ENCODE results near the gene PRDM1.

Gene PRDM1

DNA sequence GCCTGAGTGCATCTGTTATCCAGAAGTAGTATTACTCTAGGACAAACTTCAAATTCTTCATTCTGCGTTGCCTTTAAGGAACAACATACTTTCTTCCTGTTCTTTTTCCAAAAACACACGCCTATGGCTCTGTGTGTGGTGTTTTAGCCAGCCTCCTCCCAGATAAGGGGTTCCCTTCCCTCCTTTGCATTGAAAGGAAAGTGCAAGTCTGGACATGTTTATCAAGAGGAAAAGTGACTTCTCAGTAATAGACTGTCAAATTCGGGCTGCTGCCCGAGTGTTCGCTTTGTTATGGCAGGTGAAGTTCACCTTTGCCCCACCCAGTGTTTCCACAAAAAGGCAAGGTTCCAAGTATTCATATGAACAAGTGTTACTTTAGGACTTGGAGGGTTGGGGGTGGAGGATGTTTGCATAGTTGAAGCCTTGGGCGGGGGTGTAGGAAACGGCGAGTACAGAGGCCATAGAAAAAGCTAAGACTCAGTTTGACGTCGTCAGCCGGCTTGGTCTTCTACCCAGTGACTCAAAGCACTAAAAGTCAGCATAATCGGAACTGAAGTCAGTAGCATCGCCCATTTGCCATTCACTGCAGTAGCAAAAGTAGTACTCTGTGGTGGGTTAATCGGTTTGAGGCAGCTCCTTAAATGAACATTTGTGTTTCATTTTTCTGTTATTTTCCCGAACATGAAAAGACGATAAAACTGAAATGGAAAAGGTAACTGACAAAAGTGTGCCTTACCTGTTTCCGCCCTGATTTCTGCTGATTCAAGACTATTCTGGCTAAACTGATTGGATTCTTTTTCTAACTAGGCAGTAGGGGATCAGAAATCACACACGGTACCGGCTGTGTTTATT, 12.5 kb downstream of the PRDM1 start:
- peak; percentile 70 for DNase-seq

DNA sequence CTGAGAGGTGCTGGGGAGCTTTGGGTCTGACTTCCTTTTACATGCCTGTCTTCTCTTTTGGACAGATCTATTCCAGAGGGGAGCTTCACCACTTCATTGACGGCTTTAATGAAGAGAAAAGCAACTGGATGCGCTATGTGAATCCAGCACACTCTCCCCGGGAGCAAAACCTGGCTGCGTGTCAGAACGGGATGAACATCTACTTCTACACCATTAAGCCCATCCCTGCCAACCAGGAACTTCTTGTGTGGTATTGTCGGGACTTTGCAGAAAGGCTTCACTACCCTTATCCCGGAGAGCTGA, 13.1 kb downstream of the PRDM1 start:
- no peak for DNase-seq

DNA sequence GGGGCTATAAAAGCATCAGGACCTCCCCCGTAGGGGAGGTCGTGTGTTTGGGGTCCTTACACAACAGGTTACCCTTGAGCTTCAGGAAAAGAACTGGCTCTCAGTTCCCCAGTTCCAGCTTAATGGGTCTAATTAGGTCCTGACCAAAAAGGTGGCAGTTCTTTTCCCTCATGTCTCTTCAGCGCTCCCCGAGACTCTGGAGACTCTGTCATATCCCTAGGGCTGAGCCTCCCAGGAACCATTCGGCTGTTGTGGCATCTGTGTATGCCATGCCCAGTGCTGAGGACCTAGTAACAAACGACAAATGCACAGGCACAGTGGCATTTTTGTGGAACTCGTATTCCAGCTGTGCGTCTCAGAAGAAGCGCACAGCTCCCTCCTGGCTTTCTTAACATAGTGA, 14.6 kb downstream of the PRDM1 start:
- no peak for DNase-seq

DNA sequence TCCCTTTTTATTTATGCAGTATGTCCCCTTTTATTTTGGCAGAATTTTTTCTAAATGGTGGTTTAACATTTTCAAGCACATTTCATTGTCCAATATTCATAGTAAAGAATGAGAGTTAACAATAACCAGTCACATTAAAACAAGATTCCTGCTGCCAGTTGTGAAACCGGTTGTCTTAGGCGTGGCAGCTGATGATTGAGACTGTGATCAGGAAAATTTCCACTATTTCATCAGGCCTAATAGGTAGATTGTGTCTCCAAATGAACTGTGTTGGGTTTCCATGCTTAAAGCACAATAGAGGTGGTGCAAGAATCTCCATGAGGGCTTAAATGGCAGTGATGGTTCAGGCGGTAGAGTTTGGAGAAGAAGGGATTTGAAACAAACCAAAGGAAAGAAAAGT, 15.3 kb downstream of the PRDM1 start:
- no peak for DNase-seq

DNA sequence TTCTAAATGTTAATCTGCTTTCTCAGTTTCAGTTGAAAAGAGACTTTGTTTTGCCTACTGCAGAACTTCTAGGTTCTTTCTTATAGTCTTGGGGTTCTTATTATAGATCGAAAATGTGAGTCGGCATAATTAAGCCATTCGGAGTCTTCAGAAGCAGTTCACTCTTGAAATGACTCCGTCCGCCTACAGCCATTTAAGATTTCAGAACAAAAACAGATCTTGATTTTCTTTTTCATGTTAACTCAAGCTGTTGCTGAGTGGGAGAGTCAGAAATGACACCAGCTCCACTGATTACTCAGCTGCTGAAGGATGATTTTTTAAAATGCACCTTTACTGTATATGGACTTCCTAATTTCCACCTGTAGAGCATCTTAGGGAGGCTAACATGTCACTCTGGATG, 15.9 kb downstream of the PRDM1 start:
- no peak for DNase-seq

DNA sequence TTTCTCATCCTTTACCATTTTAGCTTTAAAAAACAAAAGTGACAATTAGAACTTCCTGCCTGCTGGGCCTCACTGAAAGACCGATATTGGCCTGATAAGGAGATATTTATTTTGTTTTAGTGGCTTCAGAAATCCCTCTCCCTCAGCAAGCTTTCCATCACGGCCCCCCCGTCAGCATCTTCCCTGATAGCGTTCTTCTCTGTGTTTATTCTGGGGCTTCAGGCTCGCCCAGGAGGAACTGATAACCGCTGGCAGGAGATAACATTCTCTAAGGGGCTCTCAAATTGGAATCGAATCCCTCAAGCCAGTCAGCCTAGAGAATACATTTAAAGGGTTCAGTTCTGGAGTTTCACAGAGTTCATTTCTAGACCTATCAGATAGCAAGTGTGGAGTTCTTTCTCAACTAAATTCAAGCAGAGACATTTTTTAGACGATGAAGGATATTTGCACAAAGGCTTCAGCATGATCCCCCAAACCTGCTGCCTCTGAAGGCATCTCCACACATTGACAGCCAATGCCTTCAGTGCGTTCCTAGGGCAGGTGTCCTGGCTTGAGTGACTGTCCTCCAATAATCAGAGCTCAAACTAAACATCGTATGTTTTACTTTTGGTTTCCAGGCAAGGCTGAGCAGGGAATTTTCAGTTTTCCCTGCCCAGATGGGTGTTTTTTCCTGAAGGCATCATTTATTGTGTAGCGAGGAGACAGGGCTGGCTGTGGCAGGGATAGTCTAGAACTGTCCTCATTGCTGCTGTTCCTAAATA, 17.0 kb downstream of the PRDM1 start:
- DNase-seq, result no peak

DNA sequence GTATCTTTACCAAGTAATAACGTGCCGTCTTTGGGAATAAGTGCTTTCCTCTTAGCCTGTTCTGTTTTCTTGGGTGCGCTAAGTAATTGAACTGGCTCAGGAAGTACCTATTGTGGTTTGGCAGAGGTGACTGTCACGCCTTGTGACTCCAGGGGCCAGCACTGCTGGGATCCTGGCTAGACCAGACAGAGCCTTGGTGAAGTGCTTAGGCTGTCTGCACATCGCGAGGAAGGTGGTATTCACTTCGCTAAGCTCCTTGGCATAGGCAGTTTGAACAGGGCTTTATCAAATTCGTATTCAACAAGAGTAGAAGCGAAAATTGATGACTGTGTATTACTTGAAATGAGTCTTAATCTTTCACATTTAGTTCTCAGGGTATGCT, 17.6 kb downstream of the PRDM1 start:
- DNase-seq, result peak; percentile 64

DNA sequence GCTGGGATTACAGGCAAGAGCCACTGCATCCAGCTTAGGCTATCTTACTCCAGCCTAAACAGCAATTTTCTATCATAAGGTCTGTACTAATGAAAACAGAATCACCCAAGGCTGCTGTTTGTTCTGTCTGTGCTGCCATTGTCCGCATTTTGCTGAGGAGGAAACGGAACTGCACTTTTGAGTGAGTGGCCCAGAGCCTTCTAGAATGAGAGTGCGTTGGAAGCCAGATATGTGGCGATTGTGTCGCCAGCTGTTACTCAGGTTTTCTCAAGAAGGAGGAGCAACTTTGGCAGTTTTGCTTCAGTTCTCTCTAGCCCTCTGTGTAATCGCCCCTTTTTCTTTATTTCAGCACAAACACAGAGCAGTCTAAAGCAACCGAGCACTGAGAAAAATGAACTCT, 18.3 kb downstream of the PRDM1 start:
- no peak for DNase-seq

DNA sequence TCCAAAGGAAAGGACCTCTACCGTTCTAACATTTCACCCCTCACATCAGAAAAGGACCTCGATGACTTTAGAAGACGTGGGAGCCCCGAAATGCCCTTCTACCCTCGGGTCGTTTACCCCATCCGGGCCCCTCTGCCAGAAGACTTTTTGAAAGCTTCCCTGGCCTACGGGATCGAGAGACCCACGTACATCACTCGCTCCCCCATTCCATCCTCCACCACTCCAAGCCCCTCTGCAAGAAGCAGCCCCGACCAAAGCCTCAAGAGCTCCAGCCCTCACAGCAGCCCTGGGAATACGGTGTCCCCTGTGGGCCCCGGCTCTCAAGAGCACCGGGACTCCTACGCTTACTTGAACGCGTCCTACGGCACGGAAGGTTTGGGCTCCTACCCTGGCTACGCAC, 18.8 kb downstream of the PRDM1 start:
- DNase-seq, result no peak

DNA sequence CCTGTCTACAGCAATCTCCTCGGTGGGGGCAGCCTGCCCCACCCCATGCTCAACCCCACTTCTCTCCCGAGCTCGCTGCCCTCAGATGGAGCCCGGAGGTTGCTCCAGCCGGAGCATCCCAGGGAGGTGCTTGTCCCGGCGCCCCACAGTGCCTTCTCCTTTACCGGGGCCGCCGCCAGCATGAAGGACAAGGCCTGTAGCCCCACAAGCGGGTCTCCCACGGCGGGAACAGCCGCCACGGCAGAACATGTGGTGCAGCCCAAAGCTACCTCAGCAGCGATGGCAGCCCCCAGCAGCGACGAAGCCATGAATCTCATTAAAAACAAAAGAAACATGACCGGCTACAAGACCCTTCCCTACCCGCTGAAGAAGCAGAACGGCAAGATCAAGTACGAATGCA, 19.4 kb downstream of the PRDM1 start:
- DNase-seq, result no peak

DNA sequence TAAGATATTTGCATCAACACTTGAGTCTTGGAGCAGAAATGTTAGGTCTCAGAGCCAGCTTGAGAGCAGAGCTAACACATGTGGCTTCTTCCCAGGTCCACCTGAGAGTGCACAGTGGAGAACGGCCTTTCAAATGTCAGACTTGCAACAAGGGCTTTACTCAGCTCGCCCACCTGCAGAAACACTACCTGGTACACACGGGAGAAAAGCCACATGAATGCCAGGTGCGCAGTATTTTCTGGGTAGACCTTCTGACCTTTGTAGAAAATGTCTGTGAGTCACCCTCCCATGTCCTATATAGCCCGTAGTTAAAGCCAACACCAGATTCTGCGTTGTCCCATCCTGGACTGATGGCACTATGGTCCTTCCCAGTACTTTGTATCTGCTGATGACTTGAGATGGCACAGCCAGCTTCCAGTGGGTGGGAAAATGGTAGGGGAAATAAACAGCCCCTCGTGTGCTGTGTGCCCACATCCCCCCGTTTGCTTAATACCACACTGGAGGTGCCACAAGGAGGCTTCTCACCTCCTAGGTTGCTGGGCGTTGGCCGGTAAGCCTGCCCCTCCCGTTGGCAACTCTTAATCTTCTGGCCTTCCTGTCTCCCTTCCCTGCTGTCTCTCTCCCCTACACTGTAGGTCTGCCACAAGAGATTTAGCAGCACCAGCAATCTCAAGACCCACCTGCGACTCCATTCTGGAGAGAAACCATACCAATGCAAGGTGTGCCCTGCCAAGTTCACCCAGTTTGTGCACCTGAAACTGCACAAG, 20.3 kb downstream of the PRDM1 start:
- DNase-seq, result no peak

DNA sequence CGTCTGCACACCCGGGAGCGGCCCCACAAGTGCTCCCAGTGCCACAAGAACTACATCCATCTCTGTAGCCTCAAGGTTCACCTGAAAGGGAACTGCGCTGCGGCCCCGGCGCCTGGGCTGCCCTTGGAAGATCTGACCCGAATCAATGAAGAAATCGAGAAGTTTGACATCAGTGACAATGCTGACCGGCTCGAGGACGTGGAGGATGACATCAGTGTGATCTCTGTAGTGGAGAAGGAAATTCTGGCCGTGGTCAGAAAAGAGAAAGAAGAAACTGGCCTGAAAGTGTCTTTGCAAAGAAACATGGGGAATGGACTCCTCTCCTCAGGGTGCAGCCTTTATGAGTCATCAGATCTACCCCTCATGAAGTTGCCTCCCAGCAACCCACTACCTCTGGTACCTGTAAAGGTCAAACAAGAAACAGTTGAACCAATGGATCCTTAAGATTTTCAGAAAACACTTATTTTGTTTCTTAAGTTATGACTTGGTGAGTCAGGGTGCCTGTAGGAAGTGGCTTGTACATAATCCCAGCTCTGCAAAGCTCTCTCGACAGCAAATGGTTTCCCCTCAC, 21.0 kb downstream of the PRDM1 start:
- DNase-seq, result no peak

DNA sequence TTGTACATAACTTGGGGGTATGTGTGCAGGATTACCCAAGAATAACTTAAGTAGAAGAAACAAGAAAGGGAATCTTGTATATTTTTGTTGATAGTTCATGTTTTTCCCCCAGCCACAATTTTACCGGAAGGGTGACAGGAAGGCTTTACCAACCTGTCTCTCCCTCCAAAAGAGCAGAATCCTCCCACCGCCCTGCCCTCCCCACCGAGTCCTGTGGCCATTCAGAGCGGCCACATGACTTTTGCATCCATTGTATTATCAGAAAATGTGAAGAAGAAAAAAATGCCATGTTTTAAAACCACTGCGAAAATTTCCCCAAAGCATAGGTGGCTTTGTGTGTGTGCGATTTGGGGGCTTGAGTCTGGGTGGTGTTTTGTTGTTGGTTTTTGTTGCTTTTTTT, 22.0 kb downstream of the PRDM1 start:
- no peak for DNase-seq

DNA sequence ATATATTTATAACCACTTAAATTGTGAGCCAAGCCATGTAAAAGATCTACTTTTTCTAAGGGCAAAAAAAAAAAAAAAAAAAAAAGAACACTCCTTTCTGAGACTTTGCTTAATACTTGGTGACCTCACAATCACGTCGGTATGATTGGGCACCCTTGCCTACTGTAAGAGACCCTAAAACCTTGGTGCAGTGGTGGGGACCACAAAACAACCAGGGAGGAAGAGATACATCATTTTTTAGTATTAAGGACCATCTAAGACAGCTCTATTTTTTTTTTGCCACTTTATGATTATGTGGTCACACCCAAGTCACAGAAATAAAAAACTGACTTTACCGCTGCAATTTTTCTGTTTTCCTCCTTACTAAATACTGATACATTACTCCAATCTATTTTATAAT, 22.9 kb downstream of the PRDM1 start:
- DNase-seq, result no peak

DNA sequence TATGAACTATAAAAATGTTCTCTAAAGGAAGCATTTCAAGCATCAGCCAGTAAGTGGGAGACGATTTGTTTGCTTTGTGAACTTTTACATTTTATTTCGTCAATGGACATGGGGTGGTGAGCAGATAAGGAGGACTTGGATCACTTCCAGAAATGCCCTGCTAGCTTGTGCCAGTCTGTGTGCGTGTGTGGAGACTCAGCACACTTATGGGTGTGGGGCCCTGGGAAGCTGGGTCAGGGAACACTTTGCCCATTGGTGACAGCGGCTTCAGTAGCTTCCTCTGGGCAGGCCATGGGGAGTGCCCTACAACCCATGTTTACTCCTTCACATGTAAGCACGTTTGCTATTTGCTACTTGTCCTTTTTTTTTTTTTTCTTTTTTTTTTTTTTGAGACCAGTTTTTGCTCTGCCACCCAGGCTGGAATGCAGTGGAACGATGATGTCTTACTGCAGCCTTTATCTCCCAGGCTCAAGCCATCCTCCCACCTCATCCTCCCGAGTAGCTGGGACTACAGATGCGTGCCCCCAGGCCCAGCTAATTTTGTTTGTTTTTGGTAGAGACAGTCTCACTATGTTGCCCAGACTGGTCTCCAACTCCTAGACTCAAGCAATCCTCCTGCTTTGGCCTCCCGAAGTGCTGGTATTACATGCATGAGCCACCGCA, 24.2 kb downstream of the PRDM1 start:
- DNase-seq, result no peak

DNA sequence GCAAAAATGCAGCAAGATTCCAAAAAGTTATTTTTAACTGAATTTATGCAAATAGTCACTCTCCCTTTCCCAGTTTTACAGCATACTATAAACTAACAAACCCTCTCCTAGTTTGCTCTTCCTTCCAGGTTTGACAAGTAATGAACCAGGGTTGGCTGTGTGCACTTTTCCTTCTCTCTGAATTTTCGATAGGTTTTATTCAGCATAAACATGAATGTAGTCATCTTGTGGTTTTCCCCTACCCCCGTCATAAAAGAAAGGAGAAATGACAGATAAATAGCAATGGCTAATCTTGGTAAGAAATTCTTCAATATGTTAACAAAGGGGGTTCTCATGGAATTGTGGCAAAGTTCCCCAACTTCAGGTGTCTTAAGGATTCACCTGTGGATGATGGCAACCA, 26.3 kb downstream of the PRDM1 start:
- no peak for DNase-seq

DNA sequence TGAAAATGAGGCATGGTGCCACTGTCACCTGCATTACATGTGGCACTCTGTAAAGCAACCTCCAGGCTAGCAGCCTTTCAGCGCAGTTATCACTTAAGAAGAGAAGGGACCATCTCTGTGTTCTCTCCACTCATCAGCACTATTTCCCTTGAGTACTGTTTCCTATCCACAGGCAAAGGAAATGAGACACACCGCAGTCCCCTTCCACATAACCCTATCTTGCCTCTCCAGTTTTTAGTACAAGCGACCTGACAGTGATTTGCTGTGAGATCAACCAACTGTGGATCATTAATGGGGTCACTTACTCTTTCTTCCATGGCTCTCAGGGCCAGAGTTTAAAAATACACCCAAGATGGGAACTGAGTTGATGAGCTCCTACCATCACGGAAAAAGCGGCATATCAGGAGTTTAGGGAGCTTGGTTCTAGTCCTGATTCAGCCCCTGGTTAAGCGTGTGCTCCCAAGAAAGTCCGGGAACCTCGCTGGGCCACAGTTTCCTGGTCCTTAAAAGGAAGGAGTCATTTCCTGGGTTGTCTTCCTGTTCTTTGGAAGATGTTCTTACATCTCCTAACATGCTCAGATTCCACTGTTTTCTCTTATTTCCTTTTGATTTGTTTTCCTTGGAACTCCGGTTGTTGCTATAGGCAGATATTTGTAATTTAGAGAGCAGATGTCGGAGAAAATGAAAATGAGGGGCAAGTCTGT, 27.3 kb downstream of the PRDM1 start:
- no peak for DNase-seq

DNA sequence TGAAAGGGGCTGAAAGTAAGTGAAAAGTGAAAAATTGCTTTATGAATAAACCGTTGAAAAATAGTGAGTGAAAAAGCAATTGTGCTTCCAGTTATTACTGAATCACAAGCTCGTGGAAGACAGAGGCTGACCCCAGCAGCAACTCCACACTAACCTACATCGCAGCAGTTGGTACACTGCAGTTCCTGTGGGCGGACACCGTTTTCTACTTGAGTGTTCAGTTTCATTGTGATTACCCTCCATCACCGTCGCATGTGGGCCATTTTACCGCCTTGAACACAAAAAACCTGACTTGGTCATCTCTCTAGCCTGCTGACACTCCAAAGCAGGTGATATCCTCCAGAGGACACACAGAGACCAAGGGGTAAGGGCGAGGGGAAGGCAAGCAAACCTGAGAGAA, 28.4 kb downstream of the PRDM1 start:
- peak; percentile 44 for DNase-seq

DNA sequence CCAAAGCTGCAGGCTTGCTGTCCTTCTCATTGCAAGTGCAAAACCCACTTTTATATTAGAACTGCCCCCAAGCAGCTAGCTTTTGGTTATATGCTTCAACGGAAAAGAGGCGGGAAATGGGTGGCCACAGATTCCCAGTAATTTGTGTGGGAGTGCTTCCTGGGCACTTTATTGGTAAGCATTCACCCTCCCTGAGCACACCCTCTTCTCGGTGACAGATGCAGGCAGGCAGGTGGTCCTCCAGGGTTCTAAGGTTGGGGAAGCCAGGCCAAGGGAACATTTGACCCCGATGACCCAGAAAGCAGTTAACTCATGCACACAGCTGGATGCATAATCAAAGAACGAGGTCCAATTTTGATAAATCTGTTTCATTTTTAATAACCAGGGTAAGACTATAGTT, 29.1 kb downstream of the PRDM1 start:
- no peak for DNase-seq

DNA sequence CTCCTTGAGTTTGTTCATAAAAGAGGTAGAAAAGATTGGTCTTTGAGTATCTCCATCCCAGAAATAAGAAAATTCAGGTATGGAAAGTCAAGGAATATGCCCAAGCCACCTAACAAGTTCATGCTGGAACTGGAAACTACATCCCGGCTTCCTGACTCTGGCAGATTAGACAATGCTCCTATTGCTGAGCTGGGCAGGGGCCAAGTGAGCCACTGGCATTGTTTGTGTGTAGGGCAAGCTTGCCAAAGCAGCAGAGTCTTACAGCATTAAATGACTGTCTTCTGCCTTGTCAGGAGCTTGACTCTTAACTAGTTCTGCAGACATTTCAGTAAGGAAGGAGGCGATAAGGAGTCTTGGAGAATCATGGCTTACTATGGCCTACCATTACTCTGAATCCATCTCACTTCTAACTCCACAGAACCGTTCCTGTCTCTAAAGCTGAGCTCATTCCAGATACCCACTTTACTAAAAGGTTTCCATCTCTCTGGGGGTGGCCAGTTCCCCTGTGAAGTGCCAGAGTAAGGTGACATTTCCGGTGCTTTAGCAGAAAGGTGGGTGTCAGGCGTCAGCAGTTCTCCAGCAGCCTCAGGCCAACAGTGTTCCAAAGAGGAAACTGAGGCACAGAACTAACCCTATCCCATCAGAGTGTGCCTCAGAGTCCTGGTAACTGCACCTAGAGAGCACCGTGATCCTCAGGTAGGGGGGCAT, 30.1 kb downstream of the PRDM1 start:
- no peak for DNase-seq

DNA sequence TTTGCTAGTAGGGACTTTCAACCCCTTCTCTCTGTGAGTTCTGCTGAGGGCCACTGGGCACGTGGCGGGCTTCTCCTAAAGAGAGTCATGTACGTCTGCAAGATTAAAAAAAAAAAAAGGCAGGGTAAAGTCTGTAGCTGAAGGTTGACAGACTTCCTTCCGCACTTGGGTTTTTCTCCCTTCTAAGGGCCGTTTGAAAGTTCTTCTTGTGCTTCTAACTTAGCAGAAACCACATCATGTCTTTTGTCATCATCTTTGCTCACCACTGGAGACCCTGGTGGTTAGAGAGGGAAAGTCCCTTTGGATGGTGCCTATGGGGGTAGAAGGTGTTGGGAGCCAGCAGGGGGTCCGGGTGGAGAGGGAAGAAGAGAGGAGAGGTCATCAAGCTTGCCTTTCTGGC, 31.4 kb downstream of the PRDM1 start:
- peak; percentile 72 for DNase-seq
